Ovary (tissue), 3 donors: Measurements from ENCODE around the gene SLC26A11.

Source experiments
- EP300 ChIP-seq: sonication (generic); formaldehyde crosslinking; IDR thresholded peaks from one replicate; pipeline ENCODE4 v1.6.1; 2017; ENCODE audit warnings: antibody characterized with exemption
- POLR2A ChIP-seq: fragments of 450-650 bp; IDR thresholded peaks from one replicate; pipeline ENCODE4 v1.6.1; 2017; ENCODE audit warnings: antibody characterized with exemption, mild to moderate bottlenecking, moderate library complexity
- TF ChIP-seq, protein P1 (sequence below), 3 donors: fragments of 450-650 bp in 2 of 3; fragments of 200-600 bp in 1 of 3; IDR thresholded peaks; one replicate each; pipeline versions ENCODE4 v1.5.1 to v1.8.0; 2016 to 2022; ENCODE audit warnings: antibody characterized with exemption in 3 of 3, mild to moderate bottlenecking in 1 of 3
- donor health status: DM: no; HTN: no; CAD: no.

DNA sequence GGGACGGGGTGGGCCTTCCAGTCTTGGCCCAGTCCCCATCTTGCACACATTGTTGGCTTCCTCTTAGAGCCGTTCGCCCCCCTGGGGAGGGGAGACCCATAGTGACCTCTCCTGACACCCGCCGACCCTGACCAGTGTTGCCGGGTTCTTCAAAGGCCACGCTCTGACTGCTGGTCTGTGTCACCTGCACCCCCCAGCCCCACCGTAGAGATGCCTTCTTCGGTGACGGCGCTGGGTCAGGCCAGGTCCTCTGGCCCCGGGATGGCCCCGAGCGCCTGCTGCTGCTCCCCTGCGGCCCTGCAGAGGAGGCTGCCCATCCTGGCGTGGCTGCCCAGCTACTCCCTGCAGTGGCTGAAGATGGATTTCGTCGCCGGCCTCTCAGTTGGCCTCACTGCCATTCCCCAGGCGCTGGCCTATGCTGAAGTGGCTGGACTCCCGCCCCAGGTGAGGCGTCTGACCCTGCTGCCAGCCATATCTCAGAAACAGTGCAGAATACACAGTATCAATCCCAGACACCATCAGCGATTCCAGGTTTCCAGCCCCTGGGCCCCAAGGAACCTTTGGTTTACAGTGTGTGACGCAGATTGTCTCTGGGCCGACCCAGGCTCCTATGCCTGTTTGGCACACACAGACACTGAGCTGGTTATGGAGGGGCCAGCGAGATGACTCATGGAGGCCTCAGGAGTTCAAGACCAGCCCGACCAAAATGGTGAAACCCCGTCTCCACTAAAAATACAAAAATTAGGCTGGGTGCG lies 1.3 kb downstream of the SLC26A11 start:
- TF ChIP-seq, protein P1, sequence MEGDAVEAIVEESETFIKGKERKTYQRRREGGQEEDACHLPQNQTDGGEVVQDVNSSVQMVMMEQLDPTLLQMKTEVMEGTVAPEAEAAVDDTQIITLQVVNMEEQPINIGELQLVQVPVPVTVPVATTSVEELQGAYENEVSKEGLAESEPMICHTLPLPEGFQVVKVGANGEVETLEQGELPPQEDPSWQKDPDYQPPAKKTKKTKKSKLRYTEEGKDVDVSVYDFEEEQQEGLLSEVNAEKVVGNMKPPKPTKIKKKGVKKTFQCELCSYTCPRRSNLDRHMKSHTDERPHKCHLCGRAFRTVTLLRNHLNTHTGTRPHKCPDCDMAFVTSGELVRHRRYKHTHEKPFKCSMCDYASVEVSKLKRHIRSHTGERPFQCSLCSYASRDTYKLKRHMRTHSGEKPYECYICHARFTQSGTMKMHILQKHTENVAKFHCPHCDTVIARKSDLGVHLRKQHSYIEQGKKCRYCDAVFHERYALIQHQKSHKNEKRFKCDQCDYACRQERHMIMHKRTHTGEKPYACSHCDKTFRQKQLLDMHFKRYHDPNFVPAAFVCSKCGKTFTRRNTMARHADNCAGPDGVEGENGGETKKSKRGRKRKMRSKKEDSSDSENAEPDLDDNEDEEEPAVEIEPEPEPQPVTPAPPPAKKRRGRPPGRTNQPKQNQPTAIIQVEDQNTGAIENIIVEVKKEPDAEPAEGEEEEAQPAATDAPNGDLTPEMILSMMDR (IDR thresholded peaks at IDR 0.05) = no peak
- no peak for TF ChIP-seq EP300
- TF ChIP-seq POLR2A = no peak
